Peyer's patch (tissue), 4 donors: Measurements from ENCODE around the gene ARAP2.

Source experiments
- POLR2A ChIP-seq, 2 donors: fragments of 450-650 bp; IDR thresholded peaks; one replicate each; pipeline ENCODE4 v1.5.1; 2017; ENCODE audit warnings: antibody characterized with exemption in 2 of 2, mild to moderate bottlenecking in 2 of 2, moderate library complexity in 2 of 2
- TF ChIP-seq, protein P1 (sequence below), 6 experiments: fragments of 450-650 bp in 4 of 6; fragments of 200-600 bp in 2 of 6; sonication (generic) in 1 of 6; IDR thresholded peaks; one replicate each; pipeline ENCODE4 v1.5.1; 2017 to 2019; ENCODE audit warnings: antibody characterized with exemption in 6 of 6, mild to moderate bottlenecking in 3 of 6, moderate library complexity in 1 of 6

DNA sequence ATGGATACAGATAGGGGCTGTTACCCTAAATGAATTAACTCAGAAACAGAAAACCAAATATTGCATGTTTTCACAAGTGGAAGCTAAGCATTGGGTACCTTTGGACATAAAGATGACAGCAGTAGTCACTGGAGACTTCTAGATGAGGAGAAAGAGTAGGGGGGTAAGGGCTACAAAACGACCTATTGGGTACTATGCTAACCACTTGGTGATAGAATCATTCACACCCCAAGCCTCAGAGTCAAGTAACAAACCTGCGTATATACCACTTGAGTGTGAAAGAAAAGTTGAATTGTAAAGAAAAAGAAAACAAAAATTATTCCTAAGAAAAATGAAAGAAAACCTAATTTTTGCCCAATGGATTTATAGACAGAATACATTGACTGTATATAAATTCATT is 7.7 kb upstream of the ARAP2 start:
- TF ChIP-seq, protein P1, sequence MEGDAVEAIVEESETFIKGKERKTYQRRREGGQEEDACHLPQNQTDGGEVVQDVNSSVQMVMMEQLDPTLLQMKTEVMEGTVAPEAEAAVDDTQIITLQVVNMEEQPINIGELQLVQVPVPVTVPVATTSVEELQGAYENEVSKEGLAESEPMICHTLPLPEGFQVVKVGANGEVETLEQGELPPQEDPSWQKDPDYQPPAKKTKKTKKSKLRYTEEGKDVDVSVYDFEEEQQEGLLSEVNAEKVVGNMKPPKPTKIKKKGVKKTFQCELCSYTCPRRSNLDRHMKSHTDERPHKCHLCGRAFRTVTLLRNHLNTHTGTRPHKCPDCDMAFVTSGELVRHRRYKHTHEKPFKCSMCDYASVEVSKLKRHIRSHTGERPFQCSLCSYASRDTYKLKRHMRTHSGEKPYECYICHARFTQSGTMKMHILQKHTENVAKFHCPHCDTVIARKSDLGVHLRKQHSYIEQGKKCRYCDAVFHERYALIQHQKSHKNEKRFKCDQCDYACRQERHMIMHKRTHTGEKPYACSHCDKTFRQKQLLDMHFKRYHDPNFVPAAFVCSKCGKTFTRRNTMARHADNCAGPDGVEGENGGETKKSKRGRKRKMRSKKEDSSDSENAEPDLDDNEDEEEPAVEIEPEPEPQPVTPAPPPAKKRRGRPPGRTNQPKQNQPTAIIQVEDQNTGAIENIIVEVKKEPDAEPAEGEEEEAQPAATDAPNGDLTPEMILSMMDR (IDR thresholded peaks at IDR 0.05): no peak
- no peak for TF ChIP-seq POLR2A (IDR thresholded peaks at IDR 0.05)
